ENCODE results near the gene GASK1B. TPM values are rescaled to one million over a fixed set of nuclear protein-coding genes. Genes with fewer than 3 reads are reported as not detected.

Gene GASK1B
- total and polyA plus RNA-seq, 2 donors (not counting 3 experiments of a cell fraction or from before 2014, with no cell fraction given): 160 to 235 TPM

DNA sequence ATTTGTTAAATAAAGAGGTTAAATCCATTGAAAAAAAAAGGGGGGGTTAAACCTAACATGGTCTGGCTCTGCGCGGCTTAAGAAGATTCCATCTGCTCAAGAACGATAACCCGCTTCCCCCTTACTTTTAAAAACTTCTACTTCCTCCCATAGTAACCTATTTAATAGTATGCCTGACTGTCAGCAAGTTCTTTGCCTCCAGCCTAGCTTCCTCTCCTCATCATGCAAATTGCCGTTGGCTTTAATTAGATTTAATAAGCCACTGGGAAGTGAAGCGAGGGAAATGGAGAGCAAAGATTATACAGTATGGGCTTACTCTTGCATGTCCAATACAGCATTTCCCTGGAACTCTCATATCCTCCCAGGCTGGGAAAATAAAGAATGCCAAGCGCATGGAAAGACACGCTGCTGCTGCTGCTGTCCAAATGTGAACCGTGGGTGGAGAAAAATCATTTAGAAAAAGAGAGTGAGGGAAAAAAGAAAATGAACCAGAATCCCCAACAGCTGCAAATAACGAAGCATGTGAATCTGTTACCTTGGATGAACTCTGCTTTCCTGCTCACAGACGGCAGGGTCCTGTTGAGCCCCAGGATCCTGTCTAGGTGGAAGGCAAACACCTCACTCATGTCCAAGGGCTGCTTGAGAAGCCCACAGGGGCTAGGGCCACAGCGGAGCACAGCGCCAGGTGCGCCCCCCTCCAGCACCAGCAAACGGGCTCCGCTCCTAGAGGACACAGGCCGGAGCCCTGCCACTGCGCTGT lies 2.7 kb downstream of the GASK1B start:
- ChIA-PET POLR2A (no interaction called here), CTCF (interaction anchor here (0.7 to 3.6 kb wide), 23 partner anchors 9 to 191 kb away, joined by 3 to 29 read pairs (median 6); partner anchors contain the start of gene TMEM144)
- dilution Hi-C loops (cut with MboI; ENCODE audit: extremely low pct_ligation_motif_present, low sequenced_read_pairs): loop anchor here (25.0 kb wide), 1 partner anchor 158 kb away; no protein-coding TSS in a partner anchor
- Histone ChIP-seq H2AFZ (ENCODE audit: low read depth, low read length) (peak overlapping the region; percentile 8), H3K36me3 (ENCODE audit: control insufficient read depth in 2 of 2, extremely low read depth in 1 of 2, insufficient read depth in 2 of 2, low read length in 2 of 2) (peaks cover 0 to 5% of the 10 kb centered on the region in 2 experiments), H3K27ac (ENCODE audit: insufficient read depth, low read depth, low read length) (peak overlapping the region; percentile 54), H4K20me1 (replicated peaks; ENCODE audit: control insufficient read depth, extremely low read depth, insufficient read depth, low read length) (no peaks in the 10 kb centered on the region), H3K27me3 (ENCODE audit: control insufficient read depth in 2 of 2, insufficient read depth in 2 of 2, low read length in 2 of 2) (no peaks in the 10 kb centered on the region), H3K9me1 (replicated peaks; ENCODE audit: control insufficient read depth, extremely low read depth, insufficient read depth, low read length) (no peaks in the 10 kb centered on the region), H3K9me3 (replicated peaks; ENCODE audit: control insufficient read depth, insufficient read depth, low read length) (no peaks in the 10 kb centered on the region), H3K4me3 (replicated peaks in 1 of 3; ENCODE audit: insufficient read depth in 1 of 3, low read depth in 1 of 3, low read length in 3 of 3) (peak overlapping the region; percentile 53 to 94 (median 57)), H3K79me2 (ENCODE audit: control insufficient read depth, insufficient read depth, low read length) (peaks cover 66% of the 10 kb centered on the region), H3K4me1 (ENCODE audit: control insufficient read depth, extremely low read depth, insufficient read depth, low read length) (peaks cover 41% of the 10 kb centered on the region), H3K4me2 (ENCODE audit: insufficient read depth, low read length) (peak overlapping the region; percentile 92), H3K9ac (replicated peaks; ENCODE audit: extremely low read depth, insufficient read depth, low read length) (peak overlapping the region; percentile 82)
- peak; percentile 55 for FAIRE-seq
- no peak for TF ChIP-seq FOS (IDR thresholded peaks at IDR 0.05; ENCODE audit: borderline replicate concordance, insufficient read depth, low read length)
- TF ChIP-seq JUN (IDR thresholded peaks at IDR 0.05; ENCODE audit: borderline replicate concordance, insufficient read depth, insufficient read length, low read depth): no peak
- TF ChIP-seq, protein P1, sequence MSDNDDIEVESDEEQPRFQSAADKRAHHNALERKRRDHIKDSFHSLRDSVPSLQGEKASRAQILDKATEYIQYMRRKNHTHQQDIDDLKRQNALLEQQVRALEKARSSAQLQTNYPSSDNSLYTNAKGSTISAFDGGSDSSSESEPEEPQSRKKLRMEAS (IDR thresholded peaks at IDR 0.05; ENCODE audit: insufficient read depth, insufficient read length): no peak
- TF ChIP-seq GATA2 (IDR thresholded peaks at IDR 0.05; ENCODE audit: insufficient read depth, insufficient read length, low read depth, low read length): no peak
- no peak for TF ChIP-seq POLR2AphosphoS5 (IDR thresholded peaks at IDR 0.05; ENCODE audit: insufficient read depth, low read depth, low read length)
- TF ChIP-seq MYC (IDR thresholded peaks at IDR 0.05; ENCODE audit: low read depth, low read length): no peak
- TF ChIP-seq POLR2A (IDR thresholded peaks at IDR 0.05; ENCODE audit: low read depth, low read length): no peak
- TSS peak; percentile 6 for BruUV-seq (replicated peaks)
- peak; percentile 61 for DNase-seq (ENCODE audit: low read depth, low spot score)
- intact Hi-C loops (cut with micrococcal nuclease): loop anchor here (1.0 to 10.0 kb wide), 7 partner anchors 9 to 1695 kb away; partner anchors contain the start of gene TMEM144
